PFSK-1 (cell line): Measurements from ENCODE around the gene TMC8.

ENCODE experiments used
- POLR2AphosphoS5 ChIP-seq: IDR thresholded peaks from 2 replicates; pipeline ENCODE4 v1.6.1; 2012; ENCODE audit warnings: low read depth, mild to moderate bottlenecking, control low read depth, low read length, moderate library complexity
- REST ChIP-seq, 2 experiments: IDR thresholded peaks; 2 replicates each; pipeline versions ENCODE4 v1.6.1 to v1.8.0; 2011 to 2012; ENCODE audit warnings: low read depth in 2 of 2, low read length in 2 of 2, control low read depth in 1 of 2, inconsistent platforms in 1 of 2, mild to moderate bottlenecking in 1 of 2, moderate library complexity in 1 of 2; ENCODE audit not compliant: insufficient read depth in 1 of 2
- SIN3A ChIP-seq: IDR thresholded peaks from 2 replicates; pipeline ENCODE4 v1.6.1; 2012; ENCODE audit warnings: mild to moderate bottlenecking, low read length, moderate library complexity, borderline replicate concordance; ENCODE audit not compliant: insufficient read depth

- TF ChIP-seq REST (IDR thresholded peaks at IDR 0.05; ENCODE audit: insufficient read depth in 1 of 2, low read depth in 2 of 2, low read length in 2 of 2) (no peak), POLR2AphosphoS5 (no peak), SIN3A (no peak)
Measured at GRCh38 chr17:78131172-78132083, 857 bp downstream of the TMC8 start.
